ENCODE results near the gene ART4.

DNA sequence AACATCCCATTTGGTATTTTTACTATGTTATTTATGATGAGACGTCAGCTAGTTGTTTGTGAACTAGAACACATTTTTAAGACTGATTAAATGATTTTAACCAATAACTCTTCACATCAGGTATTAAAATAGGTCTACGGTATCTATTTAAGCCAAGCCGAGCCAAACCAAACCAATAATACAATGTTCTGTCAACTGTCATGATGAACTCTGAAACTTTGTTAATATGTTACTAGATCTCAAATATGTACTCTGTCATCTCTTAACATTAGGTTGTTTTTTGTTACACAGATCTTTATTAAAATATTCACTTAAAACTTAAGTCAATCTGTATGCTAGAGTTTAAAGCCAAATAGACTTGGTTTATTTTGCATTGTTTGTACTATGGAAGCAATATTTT is 1.0 kb downstream of the ART4 start:
- TF ChIP-seq POLR2A (IDR thresholded peaks at IDR 0.05; ENCODE audit: borderline replicate concordance, extremely low read depth, insufficient read depth, insufficient read length) = no peak
- no peak for TF ChIP-seq CTCF (IDR thresholded peaks at IDR 0.05 in 2 of 3, conservative IDR thresholded peaks at IDR 0.05 in 1 of 3; ENCODE audit: borderline replicate concordance in 1 of 3, insufficient read depth in 1 of 3, low read depth in 2 of 3, low read length in 2 of 3)
- no peak for TF ChIP-seq POLR2AphosphoS5 (IDR thresholded peaks at IDR 0.05; ENCODE audit: low read depth, low read length)
- no peak for TF ChIP-seq ZNF274 (IDR thresholded peaks at IDR 0.05; ENCODE audit: low read depth, low read length)
